Embryonic facial prominence (tissue), 1 donor: ENCODE results near the gene CCDC63.
"Not testable (repeated sequence)": the region's sequence is repeated elsewhere in the genome, so short reads cannot be mapped to it uniquely, and the experiment has no call there.

Experiments used
- DNase-seq: peaks from one replicate; pipeline ENCODE4 v3.0.0-alpha.2; 2016; ENCODE audit errors: extremely low spot score

CCDC63 gene

DNA sequence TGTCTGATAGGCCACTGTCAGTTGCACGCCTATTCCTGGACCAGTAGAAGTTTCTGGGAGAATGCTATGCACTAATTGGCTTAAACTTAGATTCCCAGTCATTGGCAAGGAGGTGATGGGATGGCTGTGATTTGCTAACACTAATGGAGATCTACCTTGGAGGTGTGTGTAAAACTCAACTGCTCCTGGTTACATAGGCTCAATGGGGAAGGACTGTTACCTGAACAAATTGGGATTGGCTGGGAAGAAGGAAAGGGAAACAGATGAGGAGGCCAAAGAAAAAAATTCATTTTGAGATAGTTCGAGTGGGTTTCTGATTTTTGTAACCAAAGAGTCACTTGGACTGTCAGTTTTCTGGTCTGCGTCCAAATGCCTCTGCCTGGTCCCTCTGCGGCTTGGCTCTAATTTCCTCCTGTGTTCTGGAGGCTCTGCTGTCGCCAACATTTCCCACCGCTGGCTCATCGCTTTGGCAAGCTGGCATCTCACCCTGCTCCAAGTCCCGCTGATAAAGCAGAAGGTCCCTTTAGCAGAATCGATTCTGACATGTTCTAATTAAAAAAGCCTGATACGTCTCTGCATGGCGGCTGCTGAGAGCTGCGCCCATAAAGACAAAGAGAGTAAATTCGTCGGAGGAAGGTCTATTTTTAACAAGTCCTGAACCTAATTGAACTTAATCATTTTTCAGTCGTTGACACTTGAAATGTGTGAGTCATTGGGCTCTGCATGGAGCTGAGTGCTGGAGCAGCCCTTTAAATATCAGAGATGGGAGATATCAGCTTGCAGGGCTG, 2.0 kb upstream of the CCDC63 start:
- no peak for DNase-seq

DNA sequence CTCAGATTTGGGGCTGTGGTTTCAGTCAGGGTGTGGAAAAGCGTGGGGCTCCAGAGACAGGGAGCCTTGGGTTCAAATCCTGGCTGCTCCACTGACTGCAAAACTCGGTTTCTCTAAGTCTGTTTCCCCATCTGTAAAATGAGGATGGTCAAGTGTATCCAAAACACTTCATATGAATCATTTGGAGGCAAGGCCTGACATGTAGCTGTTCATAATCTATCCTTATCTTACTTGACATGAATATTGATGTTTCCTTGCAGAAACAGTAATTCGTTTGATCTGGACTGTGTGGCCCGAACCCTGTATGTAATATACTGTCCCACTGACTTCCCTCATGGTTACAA, 1.5 kb upstream of the CCDC63 start:
- no peak for DNase-seq

DNA sequence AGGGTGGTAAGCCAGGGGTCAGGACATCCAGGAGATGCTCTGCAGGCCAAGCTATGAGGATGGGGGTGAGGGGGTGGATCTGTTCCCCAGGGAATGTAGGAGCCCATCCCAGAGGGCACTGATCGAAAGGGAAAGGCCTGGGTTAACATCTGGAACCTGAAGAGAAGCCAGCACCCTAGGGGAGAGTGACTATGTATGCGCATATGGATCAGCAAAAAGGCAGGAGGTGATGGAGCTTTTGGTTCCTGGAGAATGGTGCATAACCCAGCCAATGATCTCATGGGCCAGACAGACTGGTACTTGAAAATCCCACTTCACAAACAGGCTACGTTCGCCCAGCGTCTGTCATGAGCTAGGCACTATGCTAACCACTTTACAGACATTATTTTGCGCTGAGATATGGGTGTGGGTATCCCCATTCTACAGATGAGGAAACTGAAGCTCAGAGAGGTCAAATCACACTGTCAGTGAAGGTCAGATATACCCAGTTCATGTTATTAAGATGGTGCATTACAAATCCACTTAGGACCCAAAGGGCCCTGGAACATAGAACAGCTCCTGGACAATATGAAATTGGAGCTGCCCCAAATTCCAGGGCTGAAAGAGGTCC, 1.6 kb downstream of the CCDC63 start:
- DNase-seq = no peak

DNA sequence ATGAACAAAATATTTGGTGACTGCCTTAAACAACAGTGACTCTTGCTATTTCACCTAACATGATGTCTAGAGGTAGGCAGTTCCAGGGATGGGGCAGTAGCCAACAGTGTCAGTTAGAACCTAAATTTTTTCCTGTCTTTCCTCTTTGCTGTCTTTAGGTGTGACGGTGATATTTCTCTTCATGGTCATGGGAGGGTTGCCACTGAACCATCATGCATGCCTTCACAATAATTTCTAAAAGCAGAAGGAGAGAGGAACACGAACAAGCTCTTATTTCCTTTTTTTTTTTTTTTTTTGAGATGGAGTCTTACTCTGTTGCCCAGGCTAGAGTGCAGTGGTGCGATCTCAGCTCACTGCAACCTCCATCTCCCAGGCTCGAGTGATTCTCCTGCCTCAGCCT, 2.4 kb downstream of the CCDC63 start:
- no peak for DNase-seq

DNA sequence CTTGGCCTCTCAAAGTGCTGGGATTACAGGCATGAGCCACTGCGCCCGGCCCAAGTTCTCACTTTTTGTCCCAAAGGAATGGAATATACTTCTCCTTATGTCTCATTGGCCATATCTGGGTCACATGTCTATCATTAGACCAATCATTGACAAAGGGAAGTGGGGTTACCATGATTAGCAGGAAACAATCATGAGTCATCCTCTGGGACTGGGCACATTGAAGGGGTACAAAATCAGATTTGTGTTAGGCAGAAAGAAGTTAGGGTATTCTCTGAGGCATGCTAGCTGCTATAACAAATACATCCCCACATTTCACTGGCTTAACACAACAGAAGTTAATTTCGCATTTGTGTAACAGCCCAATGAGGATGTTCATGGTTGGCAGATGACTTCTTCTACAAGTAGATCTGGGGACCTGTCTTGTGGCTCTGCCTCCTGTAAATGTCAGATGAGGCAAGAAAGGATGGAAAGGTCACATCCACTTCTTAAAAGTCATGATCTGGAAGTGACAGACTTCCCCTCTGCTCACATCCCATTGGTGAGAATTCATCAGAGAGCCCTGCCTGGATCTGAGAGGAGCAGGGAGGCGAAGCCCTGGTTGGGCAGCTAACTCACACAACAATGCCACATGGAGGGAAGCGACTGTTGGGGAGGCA, 3.1 kb downstream of the CCDC63 start:
- no peak for DNase-seq

DNA sequence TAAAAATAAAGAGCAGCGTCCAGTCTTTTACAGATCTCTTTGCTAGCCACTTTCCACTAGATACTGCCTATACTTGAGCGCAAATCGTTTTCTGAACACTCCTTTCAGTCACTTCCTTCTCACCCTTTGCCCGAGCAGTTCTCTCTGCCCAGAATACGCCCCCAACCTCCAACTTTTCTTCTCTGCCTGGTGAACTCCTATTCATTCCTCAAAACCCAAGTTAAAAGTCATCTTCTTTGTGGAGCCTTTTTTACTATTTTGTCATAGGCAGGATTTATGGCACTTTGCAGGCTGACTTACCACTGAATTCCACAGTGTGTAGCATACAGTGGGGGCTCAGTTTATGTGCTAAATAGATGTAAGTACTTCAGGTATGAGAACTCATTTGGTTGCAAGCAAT, 4.0 kb downstream of the CCDC63 start:
- no peak for DNase-seq

DNA sequence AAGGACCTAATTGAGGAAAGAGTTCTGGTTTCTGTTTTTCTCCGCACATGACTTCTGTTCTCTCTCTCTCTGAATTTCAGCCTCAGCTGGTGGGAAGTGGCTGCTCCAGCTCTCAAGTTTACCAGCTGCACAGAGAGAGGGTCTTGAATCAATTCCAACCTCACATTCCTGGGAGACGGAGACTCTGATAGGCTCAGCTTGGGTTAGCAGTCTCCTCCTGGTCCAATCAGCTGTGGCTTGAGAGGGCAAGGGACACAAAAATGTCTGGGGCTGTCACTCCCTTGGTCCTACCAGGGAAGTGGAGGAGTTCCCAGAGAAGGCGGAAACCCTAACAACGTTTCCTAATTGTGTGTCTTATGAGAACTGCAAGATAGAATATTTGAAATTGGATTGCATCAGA, 7.0 kb downstream of the CCDC63 start:
- peak; percentile 23 for DNase-seq

DNA sequence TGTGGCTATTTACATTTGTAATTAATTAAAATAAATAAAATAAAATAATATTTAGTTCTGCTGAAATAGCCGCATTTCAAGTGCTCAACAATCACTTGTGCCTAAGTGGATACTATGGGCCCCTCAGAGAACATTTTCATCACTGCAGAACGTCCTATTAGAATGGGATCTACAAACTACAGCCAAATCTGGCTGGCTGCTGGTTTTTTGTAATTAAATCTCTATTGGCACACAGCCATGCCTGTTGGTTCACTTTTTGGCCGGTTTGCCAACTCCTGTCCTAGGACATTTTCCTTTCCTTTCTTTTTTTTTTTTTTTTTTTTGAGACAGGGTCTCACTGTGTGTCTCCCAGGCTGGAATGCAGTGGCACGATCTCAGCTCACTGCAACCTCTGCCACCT, 9.8 kb downstream of the CCDC63 start:
- DNase-seq = no peak

DNA sequence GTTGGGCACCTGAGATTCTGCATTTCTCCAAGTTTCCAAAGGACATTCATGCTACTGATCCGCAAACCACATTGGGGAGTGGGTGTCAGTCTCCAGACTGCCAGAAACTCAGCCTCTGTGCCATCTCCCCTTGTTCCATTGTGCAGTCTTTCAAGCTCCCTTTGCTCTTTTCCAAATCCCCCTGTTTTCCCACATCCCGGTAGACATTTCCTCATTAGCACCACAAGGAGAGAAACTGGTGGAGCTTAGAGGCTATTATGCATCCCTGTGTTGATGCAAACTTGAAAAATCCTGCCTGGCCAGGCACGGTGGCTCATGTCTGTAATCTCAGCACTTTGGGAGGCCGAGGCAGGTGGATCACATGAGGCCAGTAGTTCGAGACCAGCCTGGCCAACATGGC, 10.7 kb downstream of the CCDC63 start:
- no peak for DNase-seq

DNA sequence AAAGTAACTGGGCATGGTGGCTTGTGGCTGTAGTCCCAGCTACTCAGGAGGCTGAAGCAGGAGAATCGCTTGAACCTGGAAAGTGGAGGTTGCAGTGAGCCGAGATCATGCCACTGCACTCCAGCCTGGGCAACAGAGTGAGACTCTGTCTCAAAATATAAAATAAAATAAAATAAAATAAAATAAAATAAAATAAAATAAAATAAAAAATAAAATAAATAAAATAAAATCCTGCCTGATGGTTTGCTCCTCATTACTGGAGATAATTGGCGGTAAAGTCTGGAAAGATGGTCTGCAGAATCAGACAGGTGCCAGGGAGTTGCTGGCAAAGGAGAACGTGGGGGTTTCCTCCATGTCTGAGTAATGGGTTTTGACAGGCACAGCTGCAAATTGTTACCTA, 11.2 kb downstream of the CCDC63 start:
- DNase-seq = not testable (repeated sequence)

DNA sequence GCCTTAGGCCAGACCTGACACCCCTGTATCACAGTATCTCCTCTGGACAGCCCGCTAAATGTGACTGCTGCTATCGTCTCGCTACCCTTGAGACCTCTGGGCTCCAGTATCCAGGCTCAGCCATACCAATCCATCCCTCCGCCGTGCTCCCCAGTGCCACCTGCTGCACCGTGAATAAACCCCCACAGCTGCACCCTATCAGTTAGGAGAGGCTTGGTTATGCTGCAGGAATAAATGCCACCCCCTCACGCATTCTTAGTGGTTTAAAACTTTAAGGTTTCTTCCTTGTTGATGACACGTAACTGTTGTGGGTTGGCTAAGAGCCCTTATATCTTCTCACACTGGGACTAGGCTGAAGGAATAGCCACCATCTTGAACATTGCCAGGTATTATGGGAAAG, 12.1 kb downstream of the CCDC63 start:
- no peak for DNase-seq

DNA sequence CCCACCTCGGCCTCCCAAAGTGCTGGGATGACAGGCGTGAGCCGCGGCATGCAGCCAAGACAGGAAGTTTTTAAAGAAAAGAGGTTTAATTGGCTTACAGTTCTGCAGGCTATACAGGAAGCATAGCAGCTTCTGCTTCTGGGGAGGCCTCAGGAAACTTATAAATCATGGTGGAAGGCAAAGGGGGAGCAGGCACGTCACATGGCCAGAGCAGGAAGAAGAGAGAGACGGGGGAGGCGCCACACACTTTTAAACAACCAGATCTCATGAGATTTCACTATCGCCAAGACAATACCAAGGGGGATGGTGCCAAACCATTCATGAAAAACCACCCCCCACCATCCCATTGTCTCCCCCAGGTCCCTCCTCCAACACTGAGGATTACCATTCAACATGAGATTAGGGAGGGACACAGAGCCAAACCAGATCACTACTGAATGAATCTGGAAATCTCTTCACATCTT, 14.1 kb downstream of the CCDC63 start:
- DNase-seq = no peak

DNA sequence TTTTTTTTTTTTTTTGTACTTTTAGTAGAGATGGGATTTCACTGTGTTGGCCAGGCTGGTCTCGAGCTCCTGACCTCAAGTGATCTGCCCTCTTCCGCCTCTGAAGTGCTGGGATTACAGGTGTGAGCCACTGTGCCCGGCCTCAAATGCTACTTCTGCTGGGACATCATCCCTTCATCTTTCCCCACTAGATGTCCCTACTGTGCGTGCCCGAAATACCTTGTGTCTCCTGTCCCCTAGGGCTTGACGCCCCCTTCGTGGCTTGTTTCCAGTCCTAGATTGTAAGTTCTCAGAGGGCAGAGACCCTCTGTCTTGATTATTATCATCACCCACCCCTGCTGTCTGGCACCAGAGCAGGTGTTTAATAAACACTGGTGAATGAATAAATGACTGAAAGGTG, 14.9 kb downstream of the CCDC63 start:
- DNase-seq = no peak

DNA sequence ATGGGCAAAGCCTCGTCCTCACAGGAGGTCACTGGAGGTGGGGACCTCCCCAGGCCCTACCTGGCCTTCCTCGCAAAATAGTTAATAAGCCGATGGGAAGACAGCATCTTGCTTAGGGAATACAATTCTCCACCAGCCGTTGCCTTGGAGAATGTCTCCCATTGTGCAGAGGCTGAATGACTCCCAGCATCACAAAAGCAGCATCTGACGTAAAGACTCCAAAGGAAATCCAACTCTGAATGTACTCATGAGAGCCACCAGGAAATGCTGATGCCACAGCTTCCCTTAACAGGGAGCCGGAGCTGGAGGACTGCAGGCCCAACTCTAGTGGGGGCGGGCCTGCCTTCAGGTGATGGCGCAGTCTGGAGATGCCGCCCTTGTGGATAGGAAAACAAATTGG, 15.5 kb downstream of the CCDC63 start:
- DNase-seq = no peak

DNA sequence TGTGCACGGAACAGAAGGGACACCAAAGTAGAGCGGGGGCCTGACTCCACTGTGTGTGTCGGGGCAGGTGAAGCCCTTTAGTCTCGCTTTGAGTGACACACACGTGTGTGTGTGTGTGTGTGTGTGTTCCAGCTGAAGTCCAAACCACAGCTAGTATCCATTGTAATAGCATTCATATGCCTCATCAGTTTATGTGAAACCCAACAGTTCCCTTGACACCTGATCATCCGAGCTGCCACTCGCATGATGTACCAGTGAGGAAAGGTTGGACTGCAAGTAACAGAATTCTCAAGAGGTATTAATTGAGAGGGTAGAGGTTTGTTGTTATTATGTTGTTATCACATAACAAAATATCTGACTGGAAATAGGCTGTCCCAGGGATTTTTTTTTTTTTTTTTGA, 16.4 kb downstream of the CCDC63 start:
- no peak for DNase-seq

DNA sequence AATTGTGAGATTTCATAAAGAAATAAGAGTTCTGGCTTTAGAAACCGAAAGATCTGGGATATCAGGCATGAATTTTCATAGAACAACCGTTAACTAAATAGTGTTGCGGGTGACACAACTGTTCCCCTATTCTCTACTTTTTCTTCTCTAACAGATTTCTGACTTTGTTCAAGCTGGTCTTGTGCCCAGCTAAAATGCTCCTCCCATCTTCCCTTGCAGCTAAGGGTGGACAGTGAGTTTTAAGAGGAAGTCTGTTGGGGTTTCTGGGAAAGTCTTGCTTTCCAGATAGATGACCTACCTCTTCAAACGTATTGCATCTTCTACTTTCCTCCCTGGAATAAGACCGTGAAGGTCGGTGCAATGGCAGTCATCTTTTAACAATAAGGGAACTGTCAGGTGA, 18.7 kb downstream of the CCDC63 start:
- no peak for DNase-seq

DNA sequence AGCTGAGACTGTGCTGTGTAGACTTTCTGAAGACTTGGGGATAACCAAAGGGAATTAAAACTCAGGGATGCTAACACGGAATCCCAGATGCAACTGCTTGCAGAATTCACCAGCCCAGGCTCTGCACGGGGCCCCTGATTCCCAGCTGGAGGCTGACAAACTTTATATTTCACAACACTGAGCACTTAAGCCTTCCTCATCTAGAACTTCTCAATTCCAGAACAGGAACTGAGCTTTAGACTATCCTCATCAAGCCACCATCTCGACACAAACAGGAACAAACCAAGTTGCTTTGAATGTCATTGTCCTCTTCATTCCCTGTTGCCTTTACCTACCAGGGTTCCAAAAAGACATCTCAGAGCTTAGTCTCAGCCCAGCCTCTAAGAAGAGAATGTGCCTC, 22.2 kb downstream of the CCDC63 start:
- no peak for DNase-seq

DNA sequence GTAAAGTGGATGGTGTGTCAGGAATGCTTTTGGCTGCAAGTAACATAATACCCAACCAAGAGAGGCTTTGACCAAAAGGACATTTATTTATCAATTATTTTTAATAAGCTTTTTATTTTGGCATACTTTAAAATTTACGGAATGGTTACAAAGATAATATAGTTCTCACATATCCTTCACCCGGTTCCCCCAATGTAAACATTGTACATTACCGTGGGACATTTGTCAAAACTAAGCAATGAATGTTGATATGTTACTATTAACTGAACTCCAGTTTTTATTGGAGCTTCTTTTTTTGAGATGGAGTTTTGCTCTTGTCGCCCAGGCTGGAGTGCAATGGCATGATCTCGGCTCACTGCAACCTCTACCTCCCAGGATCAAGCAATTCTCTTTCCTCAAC, 23.0 kb downstream of the CCDC63 start:
- DNase-seq = no peak

DNA sequence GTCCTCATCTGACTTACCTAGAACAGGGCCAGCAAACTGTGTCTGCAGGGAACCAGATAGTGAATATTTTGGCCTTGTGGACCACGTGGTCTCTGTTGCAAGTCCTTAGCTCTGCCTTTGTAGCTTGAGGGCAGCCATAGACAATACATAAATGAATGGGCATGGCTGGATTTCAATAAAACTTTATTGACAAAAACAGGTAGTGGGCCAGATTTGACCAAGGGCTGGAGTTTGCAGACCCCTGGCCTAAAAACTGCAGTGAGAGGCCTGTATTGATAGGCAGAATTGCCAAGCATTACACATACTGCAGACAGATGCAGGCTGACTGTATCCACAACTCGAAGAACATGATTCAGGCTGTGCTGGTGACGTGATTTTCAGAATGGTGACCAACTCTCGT, 25.3 kb downstream of the CCDC63 start:
- no peak for DNase-seq

DNA sequence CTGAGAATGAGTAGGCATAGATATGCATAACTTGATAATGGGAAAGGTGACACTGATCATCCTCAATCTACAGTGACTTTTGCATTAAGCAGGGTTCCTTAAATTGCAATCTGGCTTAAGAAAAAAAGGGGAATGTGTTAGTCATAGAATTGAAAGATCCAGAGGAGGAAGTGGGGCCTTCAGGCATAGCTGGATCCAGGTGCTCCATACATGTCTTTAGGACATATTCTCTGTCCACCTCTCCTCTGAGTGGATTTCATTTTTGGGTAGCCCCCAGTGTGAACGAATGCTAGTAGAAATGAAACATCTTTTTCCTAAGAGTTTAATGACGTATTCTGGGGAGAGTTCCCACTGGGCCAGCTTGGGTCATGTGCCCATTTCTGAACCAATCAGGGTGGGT, 27.6 kb downstream of the CCDC63 start:
- DNase-seq = no peak

DNA sequence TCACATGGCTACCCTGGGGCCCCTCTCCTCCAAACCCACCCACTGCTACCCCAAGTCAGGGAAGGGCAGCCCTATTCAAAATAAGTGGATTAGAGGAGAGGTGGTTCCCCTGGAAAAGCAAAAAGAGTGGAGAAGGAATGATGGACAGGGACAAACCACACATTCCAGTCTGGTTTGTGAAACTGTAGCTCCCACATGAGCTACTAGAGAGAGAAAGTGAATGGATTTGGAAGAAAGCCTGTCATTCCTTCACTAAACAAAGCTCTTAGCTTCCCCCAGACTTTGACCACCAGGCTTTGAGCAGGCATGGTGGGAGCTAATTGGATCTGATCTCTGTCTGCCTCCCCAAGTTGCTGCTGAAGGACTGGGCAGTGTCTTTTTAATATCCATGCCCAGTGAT, 28.0 kb downstream of the CCDC63 start:
- DNase-seq = no peak

DNA sequence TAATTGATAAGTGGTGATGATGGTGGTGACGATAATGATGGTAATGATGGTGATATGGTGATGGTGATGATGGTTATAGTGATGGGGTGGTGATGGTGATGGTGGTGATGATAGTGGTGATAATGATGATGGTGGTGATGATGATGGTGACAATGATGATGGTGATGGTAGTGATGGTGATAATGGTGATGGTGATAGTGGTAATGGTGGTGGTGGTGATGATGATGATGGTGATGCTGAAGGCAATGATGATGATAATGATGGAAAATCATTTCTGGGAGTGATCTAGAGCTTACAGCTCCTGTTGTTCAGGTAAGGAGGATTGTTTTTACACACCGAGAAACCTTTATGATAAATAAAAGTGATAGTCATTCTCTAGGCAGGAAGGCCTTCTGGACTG, 33.9 kb downstream of the CCDC63 start:
- DNase-seq = no peak

DNA sequence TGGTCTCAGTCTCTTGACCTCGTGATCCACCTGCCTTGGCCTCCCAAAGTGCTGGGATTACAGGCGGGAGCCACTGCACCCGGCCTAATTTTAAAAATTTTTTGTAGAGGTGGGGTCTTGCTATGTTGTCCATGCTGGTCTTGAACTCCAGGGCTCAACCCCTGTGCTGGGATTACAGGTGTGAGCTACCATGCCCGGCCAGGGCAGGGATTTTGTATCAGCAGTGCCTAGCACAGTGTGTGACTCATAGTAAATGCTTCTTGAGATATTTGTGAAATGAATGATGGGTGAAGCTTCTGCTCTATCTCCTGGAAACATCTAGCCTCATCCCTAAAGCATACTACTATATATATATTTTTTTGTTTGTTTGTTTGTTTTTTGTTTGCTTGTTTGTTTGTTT, 36.5 kb downstream of the CCDC63 start:
- no peak for DNase-seq
